HL-60 (cell line): ENCODE measurements around the gene INHBE.

Experiments used
- GABPA ChIP-seq: IDR thresholded peaks from 2 replicates; pipeline ENCODE4 v1.6.1; 2012; ENCODE audit warnings: low read depth
- TF ChIP-seq, protein P1 (sequence below): IDR thresholded peaks from one replicate; pipeline ENCODE4 v1.5.1; 2011; ENCODE audit warnings: low read length, control low read depth, inconsistent platforms; ENCODE audit not compliant: insufficient read depth

DNA sequence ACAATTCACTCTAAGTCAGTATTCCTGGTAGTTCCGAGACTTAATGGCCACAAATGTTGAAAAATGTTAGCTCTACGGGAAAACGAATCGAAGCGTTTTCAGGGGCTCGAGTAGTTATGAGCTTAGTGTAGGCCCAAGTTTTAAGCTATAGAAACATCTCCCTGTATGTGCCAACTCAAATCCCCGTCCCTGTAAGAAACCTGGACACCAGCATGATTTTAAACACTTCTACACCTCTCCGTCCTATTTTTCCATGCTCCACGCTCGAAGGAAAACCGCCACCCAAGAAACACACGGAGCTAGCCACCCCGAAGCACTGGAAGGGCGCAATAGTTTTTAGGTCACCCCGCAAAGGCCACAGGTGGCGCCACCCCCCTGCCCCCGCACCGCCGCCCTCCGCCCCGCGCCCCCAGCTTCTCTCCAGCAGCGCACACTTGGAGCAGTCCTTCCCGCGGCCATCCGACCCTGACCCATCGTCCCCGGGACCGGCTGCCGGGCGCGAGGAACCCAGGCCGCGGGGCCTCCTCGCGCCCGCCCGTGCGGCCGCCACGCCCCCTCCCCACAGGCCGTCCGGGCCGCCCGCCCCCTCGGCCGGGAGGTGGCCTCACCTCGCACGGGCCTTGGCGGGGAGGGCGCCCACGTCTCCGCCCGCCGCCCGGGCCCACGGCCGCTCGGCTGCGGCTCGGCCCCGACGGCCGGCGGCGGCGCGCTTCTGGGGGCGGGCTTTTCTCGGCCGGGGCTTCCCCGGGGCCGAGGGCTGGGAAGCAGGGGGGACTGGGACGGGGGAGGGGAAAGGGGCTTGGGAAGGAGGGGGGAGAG lies 24.8 kb upstream of the INHBE start:
- TF ChIP-seq, protein P1, sequence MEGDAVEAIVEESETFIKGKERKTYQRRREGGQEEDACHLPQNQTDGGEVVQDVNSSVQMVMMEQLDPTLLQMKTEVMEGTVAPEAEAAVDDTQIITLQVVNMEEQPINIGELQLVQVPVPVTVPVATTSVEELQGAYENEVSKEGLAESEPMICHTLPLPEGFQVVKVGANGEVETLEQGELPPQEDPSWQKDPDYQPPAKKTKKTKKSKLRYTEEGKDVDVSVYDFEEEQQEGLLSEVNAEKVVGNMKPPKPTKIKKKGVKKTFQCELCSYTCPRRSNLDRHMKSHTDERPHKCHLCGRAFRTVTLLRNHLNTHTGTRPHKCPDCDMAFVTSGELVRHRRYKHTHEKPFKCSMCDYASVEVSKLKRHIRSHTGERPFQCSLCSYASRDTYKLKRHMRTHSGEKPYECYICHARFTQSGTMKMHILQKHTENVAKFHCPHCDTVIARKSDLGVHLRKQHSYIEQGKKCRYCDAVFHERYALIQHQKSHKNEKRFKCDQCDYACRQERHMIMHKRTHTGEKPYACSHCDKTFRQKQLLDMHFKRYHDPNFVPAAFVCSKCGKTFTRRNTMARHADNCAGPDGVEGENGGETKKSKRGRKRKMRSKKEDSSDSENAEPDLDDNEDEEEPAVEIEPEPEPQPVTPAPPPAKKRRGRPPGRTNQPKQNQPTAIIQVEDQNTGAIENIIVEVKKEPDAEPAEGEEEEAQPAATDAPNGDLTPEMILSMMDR = no peak
- no peak for TF ChIP-seq GABPA
